GM10248 (cell line): Measurements from ENCODE around the gene KSR1.

Source experiments
- CTCF ChIA-PET: fragments of 300-600 bp; sonication (Branson Sonifier 250); formaldehyde crosslinking; extraction: SDS; loops from one replicate; lab custom pipeline; 2021; ENCODE audit warnings: antibody characterized with exemption; lab: Yijun Ruan, JAX
- POLR2A ChIA-PET: fragments of 350-650 bp; sonication (Branson Sonifier 250); formaldehyde crosslinking; extraction: SDS; loops from one replicate; lab custom pipeline; 2020; ENCODE audit warnings: antibody characterized with exemption; lab: Yijun Ruan, JAX
- DNase-seq: peaks from one replicate; pipeline ENCODE4 v3.0.0; 2012; ENCODE audit errors: extremely low spot score
- CTCF ChIP-seq: IDR thresholded peaks from 2 replicates; pipeline ENCODE4 v1.5.1; 2012; ENCODE audit warnings: mild to moderate bottlenecking, low read depth; ENCODE audit errors: extremely low read depth, missing control alignments, control extremely low read depth

Gene KSR1

GRCh38 chr17:27480699-27481098 lies 24.5 kb downstream of the KSR1 start:
- no peak for DNase-seq
- ChIA-PET POLR2A (no interaction called here), CTCF (interaction anchor here (0.8 to 2.3 kb wide), 8 partner anchors 9 to 30 kb away, joined by 3 to 9 read pairs (median 4); no protein-coding TSS in a partner anchor)
- TF ChIP-seq CTCF = no peak

GRCh38 chr17:27481327-27481726 lies 25.1 kb downstream of the KSR1 start:
- no peak for TF ChIP-seq CTCF
- peak; percentile 43 for DNase-seq
- ChIA-PET CTCF (interaction anchor here (0.6 to 2.3 kb wide), 8 partner anchors 10 to 30 kb away, joined by 3 to 9 read pairs (median 3); no protein-coding TSS in a partner anchor), POLR2A (no interaction called here)

- no peak for DNase-seq
- ChIA-PET POLR2A (interaction anchor here (0.5 kb wide), 1 partner anchor 18 kb away, joined by 3 read pairs; no protein-coding TSS in a partner anchor), CTCF (interaction anchor here (1.6 kb wide), 1 partner anchor 16 kb away, joined by 3 read pairs; no protein-coding TSS in a partner anchor)
- TF ChIP-seq CTCF = no peak
These were observed 28.9 kb downstream of the KSR1 start for GRCh38 chr17:27485125-27485524.

- TF ChIP-seq CTCF = no peak
- CTCF ChIA-PET = interaction anchor here (1.3 to 1.6 kb wide), 2 partner anchors 15 to 117 kb away, joined by 3 to 4 read pairs; no protein-coding TSS in a partner anchor
- DNase-seq = no peak
- POLR2A ChIA-PET = no interaction called here
These were observed 29.7 kb downstream of the KSR1 start for GRCh38 chr17:27485716-27486495.

GRCh38 chr17:27486741-27487140 lies 30.5 kb downstream of the KSR1 start:
- no peak for DNase-seq
- ChIA-PET POLR2A (no interaction called here), CTCF (interaction anchor here (1.3 kb wide), 1 partner anchor 117 kb away, joined by 4 read pairs; no protein-coding TSS in a partner anchor)
- TF ChIP-seq CTCF = no peak

GRCh38 chr17:27488231-27488630 lies 32.0 kb downstream of the KSR1 start:
- no peak for DNase-seq
- TF ChIP-seq CTCF = no peak
- POLR2A ChIA-PET = no interaction called here
- CTCF ChIA-PET = interaction anchor here (1.0 kb wide), 1 partner anchor 13 kb away, joined by 4 read pairs; no protein-coding TSS in a partner anchor
